Stimulated activated naive CD8-positive, alpha-beta T cell treated with anti-CD3 and anti-CD28 coated beads, Interleukin-15, Interleukin-2, amounts not matched to agents 100 U/mL and 50 U/mL, for 24 hours (primary cell): Measurements from ENCODE around the gene PDGFB.

Experiments
- ATAC-seq: fragments of 150-1000 bp; cut with Tn5 transposase; one replicate; pipeline ENCODE4 v1.10.0; 2021
- DNase-seq: peaks from one replicate; pipeline ENCODE4 v3.0.0; 2021

Gene PDGFB

DNA sequence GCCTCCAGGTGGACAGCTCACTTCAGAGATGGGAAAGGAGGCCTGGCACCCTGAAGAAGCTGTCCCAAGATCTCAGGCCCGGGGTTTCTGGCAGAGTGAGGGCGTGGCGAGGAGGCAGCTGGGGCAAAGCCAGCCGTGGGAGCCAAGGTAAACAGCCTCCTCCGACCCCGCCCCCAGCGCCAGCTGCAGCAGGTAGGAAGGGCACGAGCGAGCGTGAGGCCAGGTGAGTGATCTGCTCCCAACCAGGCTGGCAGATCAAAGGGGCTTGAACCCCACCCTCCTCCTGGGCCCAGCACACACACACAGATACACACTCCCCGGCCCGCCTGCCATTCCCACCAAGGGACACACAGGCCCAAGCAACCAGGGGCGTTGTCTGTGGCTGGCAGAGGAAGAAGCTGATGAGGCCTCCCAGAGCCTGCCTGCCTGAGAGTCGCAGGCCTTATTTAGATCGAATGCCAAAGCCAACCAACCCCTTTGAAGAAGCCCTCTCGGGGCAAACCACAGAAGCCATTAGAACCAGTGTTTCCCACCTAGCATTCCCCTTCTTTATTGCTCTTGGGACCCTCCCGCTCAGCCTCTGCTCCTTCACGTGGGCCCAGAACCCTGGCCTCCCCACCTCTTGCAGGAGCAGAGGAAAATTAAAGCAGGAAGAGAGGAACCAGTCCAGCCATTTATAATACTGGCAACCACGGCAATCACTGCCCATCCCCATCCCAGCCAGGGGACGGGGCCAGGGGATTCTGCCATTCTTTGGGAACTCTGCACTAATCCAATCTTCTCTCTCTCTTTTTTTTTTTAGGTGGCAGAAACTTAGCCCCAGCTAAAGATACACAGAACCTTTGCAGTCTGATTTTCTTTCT is 5.0 kb downstream of the PDGFB start:
- no peak for DNase-seq

DNA sequence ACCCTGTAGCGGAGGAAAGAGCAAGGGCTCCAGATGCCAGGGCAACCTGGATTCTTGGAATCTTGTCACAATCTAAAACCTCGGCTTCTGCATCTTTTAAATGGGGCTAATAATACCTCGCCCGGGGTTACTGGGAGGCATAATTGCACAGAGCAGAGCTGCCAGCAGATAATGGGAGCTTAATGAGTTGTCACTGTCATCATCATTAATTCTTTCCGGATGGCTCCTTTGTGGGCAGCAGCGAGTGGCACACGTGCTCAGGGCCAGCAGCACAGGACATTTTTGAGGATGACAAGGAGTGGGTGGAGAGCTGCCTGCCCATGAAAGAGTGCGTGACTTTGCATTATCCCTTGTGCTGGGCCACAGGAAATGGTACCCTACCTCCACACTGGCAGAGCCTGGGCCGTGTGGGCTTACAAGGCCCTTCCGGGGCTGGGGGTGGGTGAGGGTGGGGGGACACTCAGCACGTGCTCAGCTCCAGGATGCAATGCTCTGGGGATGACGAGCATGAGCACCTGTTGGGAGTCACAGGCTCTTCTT is 5.7 kb downstream of the PDGFB start:
- no peak for DNase-seq
- no peak for ATAC-seq

More for the DNA sequence above, 5.0 kb downstream of the PDGFB start:
- ATAC-seq = no peak

DNA sequence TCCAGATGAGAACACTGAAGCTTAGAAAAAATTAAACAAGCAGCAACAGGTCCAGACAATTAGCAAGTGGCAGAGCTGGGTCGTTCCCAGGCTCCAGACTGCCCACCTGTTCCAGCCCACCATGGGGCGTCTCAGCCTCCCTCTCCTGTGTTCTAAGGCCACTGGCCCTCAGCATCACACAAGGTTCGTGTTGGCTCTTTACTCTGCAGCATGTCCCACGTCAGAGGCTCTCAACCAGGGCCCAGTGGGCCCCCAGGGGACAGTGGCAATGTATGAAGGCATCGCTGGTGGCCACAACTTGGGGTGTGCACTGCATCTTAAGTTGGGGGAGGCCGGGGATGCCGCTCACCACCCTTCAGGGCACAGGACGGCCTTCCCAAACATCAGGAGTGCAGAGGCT is 6.2 kb downstream of the PDGFB start:
- DNase-seq (no peak), ATAC-seq (no peak)

DNA sequence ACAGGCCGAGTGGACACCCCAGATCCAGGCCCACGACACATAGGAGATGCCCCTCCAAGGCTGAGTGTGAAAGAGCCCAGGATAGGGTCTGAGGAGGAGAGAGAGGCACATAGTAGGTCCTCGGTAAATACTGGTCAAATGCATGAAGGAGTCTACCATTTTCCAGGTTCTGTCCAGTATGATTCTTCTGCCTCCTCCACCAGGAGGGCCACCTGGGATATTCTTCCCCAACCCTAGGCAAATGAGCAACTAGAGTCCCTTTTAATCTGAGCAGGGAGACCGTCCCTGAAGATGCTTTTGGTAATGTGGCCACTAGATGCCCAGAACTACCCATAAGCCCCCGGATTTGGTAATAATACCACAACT is 6.7 kb downstream of the PDGFB start:
- ATAC-seq = no peak

DNA sequence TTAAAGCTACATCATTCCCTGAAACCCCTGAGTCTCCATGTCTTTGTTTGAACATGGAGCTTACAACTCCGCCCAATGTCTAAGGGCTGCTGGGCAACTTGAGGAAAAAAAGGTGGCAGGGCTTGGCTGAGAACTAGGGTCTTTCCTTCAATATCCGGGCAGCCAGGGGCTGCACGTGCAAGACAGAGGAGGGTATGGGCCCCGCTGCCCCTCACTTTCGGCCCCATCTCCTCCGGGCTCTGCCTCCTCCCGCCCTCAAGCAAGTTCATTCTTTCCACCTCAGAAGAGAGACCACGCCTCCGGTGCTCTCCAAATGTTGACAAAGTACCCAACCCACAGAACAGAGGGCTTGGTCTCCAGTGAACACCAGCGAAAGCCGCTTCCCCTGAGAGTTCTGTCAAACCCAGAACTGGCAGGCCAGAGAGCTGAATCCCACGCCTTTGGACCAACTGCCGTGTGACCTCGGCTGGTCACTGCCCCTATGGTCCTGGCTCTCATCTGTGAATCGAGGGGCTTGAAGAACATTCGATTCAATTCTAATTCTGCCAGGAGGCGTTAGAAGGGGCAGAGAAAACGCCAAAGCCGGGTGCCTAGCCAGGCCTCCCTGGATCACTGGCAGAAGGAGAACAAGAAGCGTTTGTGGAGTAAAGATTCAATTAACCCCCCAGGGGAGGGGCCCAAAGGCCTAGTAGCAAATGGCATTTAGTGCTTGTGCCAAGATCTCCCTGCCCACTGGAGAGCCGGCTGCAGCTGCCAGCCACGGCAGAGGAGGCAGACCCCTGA is 7.3 kb downstream of the PDGFB start:
- DNase-seq = peak; percentile 47
- peak; percentile 50 for ATAC-seq

More for the DNA sequence above, 6.7 kb downstream of the PDGFB start:
- no peak for DNase-seq

DNA sequence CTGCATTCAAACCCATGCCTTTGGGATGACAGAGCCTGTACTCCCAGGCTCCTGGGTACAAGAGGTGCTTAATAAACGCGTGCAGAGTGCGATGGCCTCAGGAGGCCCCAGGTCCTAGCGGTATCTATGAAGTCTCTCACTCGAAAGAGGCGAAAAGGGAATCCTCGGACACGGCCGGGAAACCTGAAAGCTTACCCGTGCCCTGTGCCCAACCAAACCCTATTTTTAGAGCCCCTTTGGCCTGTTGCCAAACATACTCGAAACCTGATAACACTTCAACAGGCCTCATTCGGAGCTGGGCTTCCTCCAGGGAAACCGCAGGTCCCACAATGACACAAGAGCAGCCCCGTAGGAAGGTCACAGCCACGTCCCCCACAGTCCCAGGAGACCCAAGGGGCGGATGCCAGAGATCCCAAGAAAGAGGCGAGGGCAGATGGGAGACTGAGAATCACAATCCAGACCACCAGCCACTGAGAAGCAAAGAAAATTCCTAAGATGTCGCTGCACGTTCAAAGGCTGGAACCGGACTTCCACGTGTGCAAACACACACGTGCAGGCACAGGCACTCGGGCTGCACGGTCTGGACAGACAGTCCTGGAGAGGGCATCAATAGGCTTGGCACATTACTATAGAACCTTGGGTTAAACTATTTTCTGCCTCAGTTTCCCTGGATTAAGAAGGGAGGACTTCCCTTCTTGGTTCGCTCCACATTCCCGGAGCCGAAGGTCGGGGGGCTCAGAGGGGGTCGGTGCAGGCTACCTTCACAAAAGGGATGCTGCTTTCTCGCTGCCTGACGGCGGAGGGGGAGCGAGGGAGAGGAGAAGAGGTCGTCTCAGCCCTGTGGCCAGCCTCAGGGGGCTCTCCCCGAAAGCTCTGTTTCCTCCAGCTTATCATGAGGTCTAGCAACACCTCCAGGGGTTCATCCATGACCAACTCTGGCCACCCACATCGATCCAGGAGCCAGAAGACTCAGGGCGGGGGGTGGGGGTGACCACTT is 8.2 kb downstream of the PDGFB start:
- DNase-seq (peak; percentile 75), ATAC-seq (peak; percentile 60)

DNA sequence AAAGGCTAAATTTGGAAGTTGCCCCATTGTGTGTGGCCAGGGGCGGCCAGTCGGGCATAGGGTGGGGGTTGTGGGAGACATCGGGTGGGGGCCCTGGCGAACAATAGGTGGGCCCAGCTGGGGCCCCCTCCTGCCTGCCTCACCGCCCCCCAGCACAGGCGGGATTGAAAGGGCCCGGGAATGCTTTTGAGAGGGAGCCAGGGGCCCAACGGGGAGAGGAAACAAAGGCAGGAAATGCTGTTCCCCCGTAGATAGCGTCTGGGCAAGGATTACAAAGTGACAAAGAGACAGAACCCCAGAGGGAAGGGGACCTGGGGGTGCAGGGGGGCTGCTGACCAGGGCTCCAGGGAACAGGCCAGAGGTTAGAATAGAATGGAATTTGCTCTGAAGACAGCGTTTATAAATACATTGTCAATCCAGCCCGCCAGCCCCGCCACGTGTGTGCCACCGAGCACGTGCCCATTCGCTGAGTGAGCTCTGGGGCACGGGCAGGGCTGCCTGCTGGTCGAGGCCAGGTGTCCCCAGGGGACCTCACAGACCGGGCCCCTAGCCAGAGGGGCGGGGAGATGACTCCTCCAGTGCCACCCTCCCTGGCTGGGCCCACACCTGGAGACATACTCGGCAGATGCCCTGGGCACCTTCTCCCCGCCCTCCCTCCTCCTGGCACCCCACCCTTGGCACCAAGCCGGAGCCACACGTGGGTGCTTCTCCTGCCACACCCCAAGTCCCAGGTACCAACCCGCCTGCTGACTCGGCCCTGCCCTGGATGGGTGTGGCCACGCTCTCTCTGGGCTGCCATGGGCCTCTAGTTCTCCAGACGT is 9.7 kb downstream of the PDGFB start:
- ATAC-seq = no peak
- DNase-seq = no peak

DNA sequence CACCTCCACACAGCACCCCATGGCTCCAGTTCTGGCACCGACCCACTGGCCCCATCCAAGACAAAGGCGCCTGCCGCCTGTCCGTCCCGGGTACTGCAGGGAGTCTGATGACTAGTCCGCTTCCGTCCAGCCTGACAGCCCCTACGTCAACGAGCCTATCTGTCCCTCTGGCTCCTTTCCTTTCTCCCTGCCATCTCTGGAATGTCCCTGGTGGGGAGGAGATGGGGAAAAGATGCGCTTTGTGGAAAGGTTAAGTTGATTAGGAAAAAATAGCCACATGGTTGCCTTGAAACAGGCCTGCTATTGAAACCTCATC is 10.4 kb downstream of the PDGFB start:
- no peak for ATAC-seq
- no peak for DNase-seq

DNA sequence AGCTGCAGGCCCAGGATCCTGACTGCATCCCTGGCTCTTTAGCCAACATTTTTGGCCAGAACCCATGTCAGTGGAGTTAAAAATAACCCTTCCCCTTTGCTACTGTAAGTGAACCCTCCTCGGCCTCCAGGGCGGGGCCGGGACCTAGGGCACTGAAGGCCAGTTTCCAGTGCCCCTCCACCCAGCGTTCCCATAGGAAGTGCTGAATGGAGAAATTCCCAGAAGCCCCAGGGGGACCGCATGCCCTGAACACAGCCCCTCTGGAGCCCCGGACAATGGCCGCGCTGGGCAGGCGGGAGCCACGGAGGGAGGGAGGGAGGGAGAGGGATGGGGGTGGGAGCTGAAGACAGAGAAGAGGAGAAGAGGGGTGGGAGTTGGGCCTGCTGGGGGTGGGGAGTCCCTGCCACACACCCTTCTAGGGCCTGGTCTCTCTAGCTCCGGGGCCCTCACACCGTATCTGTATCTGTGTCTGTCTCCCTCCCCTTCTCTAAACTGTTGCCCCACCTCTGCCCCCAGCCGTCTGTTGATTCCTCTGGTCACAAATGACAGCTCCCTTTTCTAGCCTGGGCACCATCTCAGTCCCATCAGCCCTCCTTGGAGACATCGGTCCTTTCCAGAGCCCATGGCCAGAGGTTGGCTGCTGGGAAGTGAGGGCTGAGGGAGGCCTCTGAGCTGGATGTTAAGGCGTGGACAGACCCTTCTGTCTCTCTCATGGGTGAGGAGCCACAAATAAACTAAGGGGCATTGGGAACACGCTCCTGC is 10.9 kb downstream of the PDGFB start:
- DNase-seq = no peak
- ATAC-seq = no peak

DNA sequence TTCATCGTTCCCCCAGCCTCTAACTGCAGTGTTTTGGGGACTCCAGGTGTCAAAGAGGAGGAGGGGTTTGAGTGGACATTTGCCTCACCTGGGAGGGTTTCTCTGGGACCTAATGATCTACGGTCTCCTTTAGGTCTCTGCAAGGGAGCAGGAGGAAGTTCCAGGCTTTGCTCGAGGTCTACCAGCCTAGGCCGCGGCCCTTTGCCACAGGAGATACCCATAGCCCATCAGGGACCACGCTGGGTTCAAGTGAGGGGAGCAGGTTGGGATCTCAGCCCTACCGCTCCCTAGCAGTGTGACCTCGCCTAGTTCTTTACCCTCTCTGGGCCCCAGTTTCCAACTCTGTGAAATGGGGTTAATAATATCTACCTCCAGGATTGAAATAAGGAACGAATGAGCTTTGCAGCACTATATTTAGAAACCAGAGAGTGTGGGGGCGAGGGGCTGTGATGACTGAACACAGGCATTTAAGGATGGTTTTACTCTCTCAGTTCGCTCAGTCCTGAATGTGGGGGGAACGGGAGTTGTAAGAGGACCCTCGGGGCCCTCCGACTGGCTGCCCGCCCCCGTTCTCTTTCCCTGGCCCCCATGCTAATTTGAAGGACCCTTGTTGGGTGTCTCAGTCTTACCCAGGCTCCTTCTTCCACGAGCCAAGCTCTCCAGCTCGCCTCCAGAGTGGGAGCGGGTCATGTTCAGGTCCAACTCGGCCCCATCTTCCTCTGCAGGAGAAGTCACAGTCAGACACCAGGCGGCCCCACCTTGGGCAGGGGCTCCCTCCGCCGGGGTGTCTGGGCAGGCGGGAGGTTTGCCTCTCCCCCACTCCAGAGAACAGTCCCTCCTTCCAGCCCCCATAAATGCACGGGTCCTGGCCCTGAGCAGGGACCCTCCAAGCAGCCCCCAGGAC is 11.7 kb downstream of the PDGFB start:
- ATAC-seq (no peak), DNase-seq (no peak)

DNA sequence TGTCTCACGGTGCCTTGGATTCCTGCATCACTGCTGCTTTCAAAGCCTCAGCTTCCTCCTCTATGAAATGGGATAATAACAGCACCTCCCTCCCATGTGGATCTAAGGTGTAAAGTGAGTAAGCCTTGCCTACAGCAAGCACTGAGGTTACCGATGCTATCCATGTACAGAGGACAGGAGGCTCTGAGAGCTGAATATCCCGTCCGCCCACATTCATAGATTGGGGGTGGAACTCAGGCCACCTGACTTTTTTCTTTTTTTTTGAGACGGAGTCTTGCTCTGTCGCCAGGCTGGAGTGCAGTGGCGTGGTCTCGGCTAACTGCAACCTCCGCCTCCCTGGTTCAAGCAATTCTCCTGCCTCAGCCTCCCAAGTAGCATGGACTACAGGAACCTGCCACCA is 12.5 kb downstream of the PDGFB start:
- ATAC-seq (no peak), DNase-seq (no peak)

DNA sequence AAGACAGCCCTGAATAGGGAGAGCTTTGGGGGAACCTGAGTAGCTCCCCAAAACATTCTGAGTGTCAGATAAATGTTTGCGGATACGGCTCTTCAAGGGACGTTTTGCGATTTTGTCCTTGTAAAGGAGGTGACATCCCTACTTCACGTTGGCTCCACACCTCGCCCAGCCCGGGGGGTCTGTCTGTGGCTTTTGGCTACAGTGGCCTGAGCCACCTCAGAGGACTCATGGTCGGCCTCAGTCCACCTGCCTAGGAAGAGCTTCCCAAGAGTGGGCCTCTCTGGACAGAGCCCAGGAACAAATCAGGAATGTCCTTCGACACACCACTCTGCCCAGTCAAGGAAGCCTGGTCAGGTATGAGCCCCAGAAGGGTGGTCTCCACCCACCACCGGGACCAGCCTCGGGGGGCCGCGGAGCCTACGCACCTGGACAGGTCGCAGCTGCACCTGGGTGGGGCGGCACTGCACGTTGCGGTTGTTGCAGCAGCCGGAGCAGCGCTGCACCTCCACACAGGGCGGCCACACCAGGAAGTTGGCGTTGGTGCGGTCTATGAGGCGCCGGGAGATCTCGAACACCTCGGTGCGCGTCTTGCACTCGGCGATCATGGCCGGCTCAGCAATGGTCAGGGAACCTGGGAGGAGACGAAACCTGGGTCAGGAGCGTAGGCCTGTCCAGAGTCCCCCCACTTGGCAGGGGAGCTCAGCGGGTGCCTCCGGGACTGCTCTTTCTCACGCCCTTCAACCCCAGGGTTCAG is 13.4 kb downstream of the PDGFB start:
- DNase-seq (no peak), ATAC-seq (no peak)

DNA sequence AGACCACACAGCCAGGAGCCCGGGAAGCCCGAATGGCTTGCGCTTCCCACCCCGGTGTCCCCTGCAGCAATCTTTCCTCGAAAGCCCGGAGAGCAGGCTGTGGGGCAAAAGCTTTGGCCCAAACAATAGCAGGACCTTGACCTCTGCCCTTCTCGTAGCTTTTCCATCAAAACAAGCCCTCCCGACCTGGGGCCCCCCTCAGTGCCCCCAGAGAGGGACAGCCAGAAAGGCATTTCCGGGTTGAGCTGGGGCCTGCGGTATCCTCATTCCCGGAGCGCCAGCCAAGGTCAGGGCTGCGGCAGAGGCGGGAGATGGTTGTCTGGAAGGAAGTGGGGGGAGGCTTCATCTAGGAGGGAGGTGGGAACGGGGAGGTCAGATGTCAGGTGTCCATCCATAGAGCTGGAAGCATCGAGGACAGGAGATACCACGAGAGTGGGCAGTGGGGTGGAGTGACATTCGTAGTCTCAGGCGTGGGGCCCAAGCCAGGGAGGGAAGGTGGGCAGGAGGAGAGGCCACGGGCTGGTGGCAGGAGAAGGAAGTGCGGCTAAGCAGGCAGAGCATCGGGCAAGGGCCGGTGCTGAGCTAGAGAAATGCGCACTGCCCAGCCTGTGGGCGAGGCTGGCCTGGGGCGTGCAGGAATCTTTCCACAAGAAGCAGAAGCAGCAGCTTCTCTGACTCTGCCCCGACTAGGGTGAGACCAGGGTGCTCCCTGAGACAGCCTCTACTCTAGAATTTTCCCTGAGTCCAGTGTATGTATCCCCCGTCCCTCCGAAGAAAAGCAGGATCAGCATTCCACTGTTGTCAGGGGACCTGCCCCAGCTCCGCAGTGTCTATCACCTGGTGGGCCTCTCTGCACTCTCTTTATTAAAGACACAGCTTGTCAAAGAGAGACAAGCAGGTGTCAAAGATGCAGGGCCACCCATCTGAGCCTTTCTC is 14.3 kb downstream of the PDGFB start:
- DNase-seq (no peak), ATAC-seq (no peak)

DNA sequence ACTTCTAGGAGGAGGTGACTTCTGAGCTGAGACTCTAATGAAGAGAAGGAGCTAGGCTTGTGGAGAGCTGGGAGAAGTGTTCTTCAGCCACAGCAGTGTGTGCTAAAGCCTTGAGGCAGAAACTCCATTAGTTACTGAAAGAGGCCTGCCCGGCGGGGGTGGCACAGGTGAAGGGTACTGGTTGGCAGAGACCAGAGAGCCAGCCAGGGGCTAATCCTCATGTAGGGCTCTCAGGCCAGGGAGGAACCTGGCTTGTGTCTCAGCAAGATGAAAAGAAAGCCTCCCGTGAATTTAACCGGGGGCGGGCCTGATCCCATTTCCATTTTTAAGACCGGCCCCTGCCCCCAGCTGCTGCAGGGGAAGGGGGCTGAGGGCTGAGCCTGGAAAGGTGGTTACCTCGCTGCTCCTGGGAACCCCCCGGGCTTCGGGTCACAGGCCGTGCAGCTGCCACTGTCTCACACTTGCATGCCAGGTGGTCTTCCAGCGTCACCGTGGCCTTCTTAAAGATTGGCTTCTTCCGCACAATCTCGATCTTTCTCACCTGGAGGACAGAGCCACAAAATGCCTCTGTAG is 15.0 kb downstream of the PDGFB start:
- DNase-seq = no peak

DNA sequence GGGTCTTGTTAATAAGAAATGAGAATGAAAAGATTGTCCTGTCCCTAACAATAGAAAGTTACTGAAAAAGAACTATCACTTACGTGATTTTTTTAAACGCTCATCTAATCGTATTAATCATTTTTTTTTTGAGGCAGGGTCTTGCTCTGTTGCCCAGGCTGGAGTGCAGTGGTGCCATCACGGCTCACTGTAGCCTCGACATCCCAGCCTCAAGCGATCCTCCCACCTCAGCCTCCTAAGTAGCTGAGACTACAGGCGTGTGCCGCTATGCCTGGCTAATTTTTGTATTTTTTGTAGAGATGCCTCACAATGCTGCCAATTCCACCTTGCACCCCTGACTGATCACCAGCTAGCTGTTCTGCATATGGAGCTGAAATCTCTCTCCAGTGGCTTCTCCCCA is 15.7 kb downstream of the PDGFB start:
- ATAC-seq = no peak
- no peak for DNase-seq

More for the DNA sequence above, 15.0 kb downstream of the PDGFB start:
- ATAC-seq = no peak

DNA sequence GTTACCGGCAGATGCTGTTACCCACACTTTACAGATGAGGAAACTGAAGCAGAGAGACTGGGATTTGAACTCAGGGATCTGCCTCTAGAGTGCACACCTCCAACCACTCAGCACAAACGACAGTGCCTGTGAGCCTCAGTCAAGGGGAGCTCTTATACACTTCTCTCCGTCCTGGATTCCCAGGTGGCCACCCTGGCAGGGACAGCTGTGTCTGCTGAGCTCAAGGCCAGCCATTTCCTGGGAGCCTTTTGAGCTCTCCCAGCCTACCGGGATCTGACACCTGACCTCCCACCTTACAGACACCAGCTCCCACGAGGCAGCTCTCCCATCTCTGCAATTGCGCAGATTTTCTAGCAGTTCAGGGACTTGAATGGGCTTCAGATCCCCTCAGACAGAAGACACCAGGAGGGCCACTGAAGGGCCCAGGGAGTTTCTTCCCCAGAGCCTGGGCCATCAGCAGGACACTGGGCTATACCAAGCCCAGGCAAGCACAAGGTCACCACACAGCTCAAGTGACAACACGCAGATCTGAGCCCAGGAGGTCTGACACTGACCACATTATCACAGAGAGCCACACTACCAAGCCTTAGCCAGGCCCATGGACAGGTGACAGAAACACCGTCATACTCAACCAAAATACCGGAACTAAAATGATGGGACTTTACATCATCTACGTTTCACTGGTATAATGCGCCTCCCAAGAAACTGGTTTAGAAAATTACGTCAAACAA is 17.1 kb downstream of the PDGFB start:
- DNase-seq (no peak), ATAC-seq (no peak)
